ENCODE results near the gene GULP1.

The GULP1 gene

DNA sequence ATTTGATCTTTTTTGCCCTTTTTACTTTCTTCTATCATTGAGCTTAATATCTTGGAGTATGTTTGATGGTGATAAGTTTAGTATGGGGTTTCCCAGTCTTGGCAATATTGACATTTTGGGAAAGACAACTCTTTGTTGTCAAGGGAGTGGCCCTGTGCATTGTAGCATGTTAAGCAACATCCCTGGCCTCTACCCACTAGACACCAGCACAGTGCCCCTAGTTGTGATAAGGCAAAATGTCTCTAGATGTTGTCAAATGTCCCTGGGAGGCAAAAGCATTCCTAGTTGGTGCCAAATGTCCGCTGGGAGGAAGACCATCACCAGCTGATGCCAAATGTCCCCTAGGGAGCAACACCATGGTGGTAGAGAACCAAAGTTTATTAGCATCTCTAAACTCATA is 28.2 kb downstream of the GULP1 start:
- Histone ChIP-seq H3K27ac (ENCODE audit: insufficient read depth, low read length, poor library complexity, severe bottlenecking) (no peak overlapping the region), H3K36me3 (ENCODE audit: control insufficient read depth, insufficient read depth, low read length) (no peaks in the 10 kb centered on the region), H3K9me3 (ENCODE audit: control insufficient read depth, low read length) (no peaks in the 10 kb centered on the region), H3K27me3 (replicated peaks; ENCODE audit: control insufficient read depth, insufficient read depth, low read length, poor library complexity, severe bottlenecking) (no peaks in the 10 kb centered on the region), H3K4me1 (ENCODE audit: control insufficient read depth, insufficient read depth, low read length, poor library complexity, severe bottlenecking) (no peaks in the 10 kb centered on the region), H3K4me3 (ENCODE audit: insufficient read depth, low read depth, low read length, poor library complexity, severe bottlenecking) (no peak overlapping the region)
- DNase-seq, result no peak

DNA sequence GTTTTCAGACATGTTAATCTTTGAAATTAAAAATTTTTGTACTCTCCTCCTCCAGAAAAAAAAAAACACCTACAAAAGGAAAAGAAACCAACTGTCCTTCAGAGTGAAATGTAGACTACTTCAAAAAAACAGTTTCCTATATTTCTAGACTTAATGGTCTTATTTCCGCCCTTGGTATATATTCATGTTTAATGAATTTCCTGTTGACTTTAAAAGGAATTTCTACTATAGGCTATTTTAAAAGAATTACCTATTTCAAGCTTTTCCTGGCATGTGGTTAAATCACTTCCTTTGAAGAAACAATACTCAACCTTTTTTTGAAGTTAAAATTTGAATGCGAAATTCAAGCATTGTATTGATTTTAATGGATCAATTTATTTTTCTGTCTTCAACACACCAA is 29.2 kb downstream of the GULP1 start:
- Histone ChIP-seq H3K4me3 (ENCODE audit: insufficient read depth, low read depth, low read length, poor library complexity, severe bottlenecking) (no peak overlapping the region), H3K36me3 (ENCODE audit: control insufficient read depth, insufficient read depth, low read length) (no peaks in the 10 kb centered on the region), H3K9me3 (ENCODE audit: control insufficient read depth, low read length) (no peaks in the 10 kb centered on the region), H3K4me1 (ENCODE audit: control insufficient read depth, insufficient read depth, low read length, poor library complexity, severe bottlenecking) (no peaks in the 10 kb centered on the region), H3K27ac (ENCODE audit: insufficient read depth, low read length, poor library complexity, severe bottlenecking) (no peak overlapping the region), H3K27me3 (replicated peaks; ENCODE audit: control insufficient read depth, insufficient read depth, low read length, poor library complexity, severe bottlenecking) (no peaks in the 10 kb centered on the region)
- no peak for DNase-seq

DNA sequence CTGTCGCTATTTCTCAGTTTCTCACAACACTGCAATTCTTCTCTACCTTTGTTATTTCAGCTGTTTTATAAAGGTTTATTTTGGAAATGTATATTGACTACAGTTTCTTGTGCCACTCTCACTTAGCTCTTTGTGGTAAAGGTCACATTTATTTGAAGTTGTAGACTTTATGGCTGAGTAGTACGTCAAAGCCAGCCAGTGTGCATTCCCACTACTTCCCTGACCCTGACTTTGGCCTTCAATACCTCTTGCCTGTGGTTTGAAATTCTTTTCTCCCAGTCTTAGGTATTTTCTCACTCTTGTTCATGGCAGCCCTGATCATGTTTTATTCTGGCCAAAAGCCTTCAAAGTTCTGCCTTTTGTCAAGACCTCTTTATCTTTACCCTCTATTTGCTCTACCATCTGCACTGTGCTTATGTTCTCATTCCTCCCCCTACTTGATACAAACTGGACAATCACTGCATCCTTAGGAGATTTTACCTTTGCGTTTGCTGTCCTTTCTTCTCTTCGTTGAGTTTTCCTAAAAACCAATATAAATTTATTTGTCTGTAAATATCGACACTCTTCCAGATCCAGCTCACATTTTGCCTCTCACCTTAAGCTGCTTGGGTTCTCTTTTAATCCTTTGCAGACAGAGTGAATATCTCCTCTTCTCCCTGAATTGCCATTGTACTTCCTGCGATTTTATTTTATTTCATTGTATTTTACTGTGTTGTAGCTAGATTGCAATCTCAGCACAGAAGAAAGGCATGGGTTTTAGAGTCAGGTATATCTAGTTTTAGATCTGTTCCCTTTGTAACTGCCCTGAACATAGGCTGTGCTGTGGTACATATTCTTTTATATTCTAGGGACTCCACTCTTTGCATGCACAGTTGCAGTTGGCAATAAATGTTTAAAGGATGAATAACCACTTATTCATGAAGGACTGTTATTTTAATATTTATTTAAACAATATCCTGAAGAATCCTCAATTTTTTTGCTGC is 31.2 kb downstream of the GULP1 start:
- H3K9me3 ChIP-seq (ENCODE audit: control insufficient read depth, low read length), result no peaks in the 10 kb centered on the region
- H3K4me1 ChIP-seq (ENCODE audit: control insufficient read depth, insufficient read depth, low read length, poor library complexity, severe bottlenecking), result no peaks in the 10 kb centered on the region
- no peak overlapping the region for H3K27ac ChIP-seq (ENCODE audit: insufficient read depth, low read length, poor library complexity, severe bottlenecking)
- no peak overlapping the region for H3K4me3 ChIP-seq (ENCODE audit: insufficient read depth, low read depth, low read length, poor library complexity, severe bottlenecking)
- no peaks in the 10 kb centered on the region for H3K36me3 ChIP-seq (ENCODE audit: control insufficient read depth, insufficient read depth, low read length)
- no peaks in the 10 kb centered on the region for H3K27me3 ChIP-seq (replicated peaks; ENCODE audit: control insufficient read depth, insufficient read depth, low read length, poor library complexity, severe bottlenecking)
- no peak for DNase-seq

DNA sequence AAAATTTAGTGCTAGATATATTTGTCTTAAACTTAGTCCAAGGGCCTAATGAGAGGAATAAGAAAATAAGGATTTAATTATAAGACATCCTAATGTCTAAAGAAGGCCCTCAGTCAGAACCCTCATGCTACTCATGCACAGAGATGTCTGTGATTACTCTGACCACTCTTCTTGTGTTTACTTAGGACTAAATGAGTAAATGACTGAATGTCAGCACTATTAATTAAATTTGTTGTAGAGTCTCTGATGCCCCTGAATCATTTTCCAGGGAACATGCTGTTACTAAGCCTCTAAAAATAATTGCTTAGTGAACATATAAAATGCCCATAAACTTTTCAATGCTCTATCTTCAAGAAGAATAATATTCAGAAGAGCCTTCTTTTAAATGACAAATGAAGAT is 32.4 kb downstream of the GULP1 start:
- Histone ChIP-seq H3K36me3 (ENCODE audit: control insufficient read depth, insufficient read depth, low read length) (no peaks in the 10 kb centered on the region), H3K27ac (ENCODE audit: insufficient read depth, low read length, poor library complexity, severe bottlenecking) (no peak overlapping the region), H3K9me3 (ENCODE audit: control insufficient read depth, low read length) (no peaks in the 10 kb centered on the region), H3K27me3 (replicated peaks; ENCODE audit: control insufficient read depth, insufficient read depth, low read length, poor library complexity, severe bottlenecking) (no peaks in the 10 kb centered on the region), H3K4me3 (ENCODE audit: insufficient read depth, low read depth, low read length, poor library complexity, severe bottlenecking) (no peak overlapping the region), H3K4me1 (ENCODE audit: control insufficient read depth, insufficient read depth, low read length, poor library complexity, severe bottlenecking) (no peaks in the 10 kb centered on the region)
- DNase-seq, result no peak

DNA sequence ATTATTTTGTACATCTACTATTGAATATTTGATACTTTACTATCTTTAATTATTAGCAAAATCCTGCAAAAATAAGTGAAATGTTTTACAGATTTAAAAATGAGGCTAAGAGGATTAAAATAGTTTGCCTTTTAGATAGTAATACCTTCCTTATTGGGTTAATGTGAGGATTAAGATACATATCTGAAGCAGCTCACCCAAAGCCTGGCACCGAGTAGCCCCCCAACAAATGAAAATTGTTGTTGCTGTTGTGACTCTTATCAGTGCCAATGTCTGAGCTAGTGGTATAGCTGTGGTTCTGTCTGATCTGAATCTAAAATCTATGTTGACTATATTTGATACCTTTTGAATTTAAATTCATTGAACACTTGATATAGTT is 34.6 kb downstream of the GULP1 start:
- no peaks in the 10 kb centered on the region for H3K27me3 ChIP-seq (replicated peaks; ENCODE audit: control insufficient read depth, insufficient read depth, low read length, poor library complexity, severe bottlenecking)
- no peak for DNase-seq
- no peaks in the 10 kb centered on the region for H3K36me3 ChIP-seq (ENCODE audit: control insufficient read depth, insufficient read depth, low read length)
- H3K4me1 ChIP-seq (ENCODE audit: control insufficient read depth, insufficient read depth, low read length, poor library complexity, severe bottlenecking), result no peaks in the 10 kb centered on the region
- no peaks in the 10 kb centered on the region for H3K9me3 ChIP-seq (ENCODE audit: control insufficient read depth, low read length)
- H3K4me3 ChIP-seq (ENCODE audit: insufficient read depth, low read depth, low read length, poor library complexity, severe bottlenecking), result no peak overlapping the region
- H3K27ac ChIP-seq (ENCODE audit: insufficient read depth, low read length, poor library complexity, severe bottlenecking), result no peak overlapping the region

DNA sequence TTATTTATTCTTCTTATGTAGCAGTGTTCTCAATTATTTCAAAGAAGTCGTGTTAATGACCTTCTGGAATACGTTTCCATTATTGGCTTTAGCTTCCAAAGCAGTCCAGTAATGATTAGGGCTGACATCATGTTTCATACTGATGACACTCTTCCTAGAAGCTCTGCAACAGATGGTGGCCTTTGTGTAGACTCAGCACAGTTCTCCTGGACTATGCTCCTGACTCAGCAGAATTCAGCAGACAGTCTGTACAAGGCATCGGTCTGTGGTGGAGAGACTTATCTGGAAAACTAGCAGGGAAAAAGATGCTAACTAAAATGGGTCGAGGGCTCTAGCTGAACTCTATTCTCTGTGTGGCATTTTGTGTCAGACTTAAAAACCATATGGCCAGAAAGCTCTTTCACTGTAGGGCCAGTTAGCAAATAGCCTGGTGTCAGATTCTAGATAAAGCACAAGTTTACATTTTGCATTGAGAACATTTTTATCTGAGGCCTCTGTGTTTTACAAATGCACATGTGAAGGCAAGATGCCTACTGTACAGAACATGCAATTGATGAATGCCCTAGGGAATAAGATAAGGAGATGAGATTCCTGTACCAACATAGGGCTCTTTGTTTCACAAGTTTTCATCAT is 35.1 kb downstream of the GULP1 start:
- H3K4me3 ChIP-seq (ENCODE audit: insufficient read depth, low read depth, low read length, poor library complexity, severe bottlenecking), result no peak overlapping the region
- no peaks in the 10 kb centered on the region for H3K27me3 ChIP-seq (replicated peaks; ENCODE audit: control insufficient read depth, insufficient read depth, low read length, poor library complexity, severe bottlenecking)
- no peak overlapping the region for H3K27ac ChIP-seq (ENCODE audit: insufficient read depth, low read length, poor library complexity, severe bottlenecking)
- H3K36me3 ChIP-seq (ENCODE audit: control insufficient read depth, insufficient read depth, low read length), result no peaks in the 10 kb centered on the region
- no peak for DNase-seq
- no peaks in the 10 kb centered on the region for H3K4me1 ChIP-seq (ENCODE audit: control insufficient read depth, insufficient read depth, low read length, poor library complexity, severe bottlenecking)
- no peaks in the 10 kb centered on the region for H3K9me3 ChIP-seq (ENCODE audit: control insufficient read depth, low read length)

DNA sequence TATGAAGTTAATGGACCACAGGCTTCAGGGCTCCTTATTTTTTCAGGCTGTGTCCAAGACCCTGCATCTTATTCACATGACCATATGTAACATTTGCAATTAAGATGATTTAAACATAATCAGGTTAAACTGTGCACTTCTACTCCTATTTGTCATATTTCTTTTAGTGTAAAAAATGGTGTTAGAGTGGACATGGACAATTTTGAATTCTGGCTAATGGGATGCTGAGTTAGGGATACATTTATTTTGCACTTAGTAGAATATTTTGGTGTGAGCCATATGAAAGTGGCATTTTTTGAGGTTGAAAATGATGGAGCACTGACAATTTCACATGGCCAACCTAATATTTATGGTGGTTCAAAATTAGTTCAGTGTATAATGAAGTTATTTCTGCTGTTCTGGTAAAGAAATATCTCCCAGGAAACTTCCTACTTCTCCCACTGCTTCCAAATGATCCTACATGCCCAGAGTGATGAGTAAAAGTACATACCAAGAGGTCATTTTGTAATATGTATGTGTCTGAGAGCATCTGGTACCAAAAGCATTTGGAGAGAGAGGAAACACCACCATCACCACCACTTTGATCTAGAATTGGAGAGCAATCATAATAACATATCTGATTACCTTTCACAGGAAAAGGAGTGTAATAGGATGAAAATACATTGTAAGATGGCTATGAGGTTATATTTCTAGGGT is 36.0 kb downstream of the GULP1 start:
- no peak for DNase-seq
- H3K27ac ChIP-seq (ENCODE audit: insufficient read depth, low read length, poor library complexity, severe bottlenecking), result no peak overlapping the region

DNA sequence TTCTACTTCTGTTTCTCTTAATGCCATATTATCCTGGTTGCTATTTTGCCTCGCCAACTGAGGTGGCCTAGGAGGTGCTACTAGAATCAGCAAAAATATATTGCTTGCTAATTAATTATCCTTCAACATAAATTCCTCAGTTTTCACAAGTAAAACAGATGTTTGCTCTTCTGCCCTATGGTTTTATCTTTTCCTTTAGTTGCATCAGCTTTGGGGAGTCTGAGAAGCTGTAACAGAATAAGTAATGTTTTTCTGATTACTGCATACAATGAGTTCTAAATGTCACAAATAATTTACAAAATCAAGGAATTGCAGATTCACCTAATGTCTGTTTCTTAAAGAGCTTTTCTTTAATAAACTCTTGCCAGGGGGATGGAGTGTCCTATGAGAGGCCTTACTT is 36.7 kb downstream of the GULP1 start:
- Histone ChIP-seq H3K4me1 (ENCODE audit: control insufficient read depth, insufficient read depth, low read length, poor library complexity, severe bottlenecking) (no peaks in the 10 kb centered on the region), H3K4me3 (ENCODE audit: insufficient read depth, low read depth, low read length, poor library complexity, severe bottlenecking) (no peak overlapping the region), H3K9me3 (ENCODE audit: control insufficient read depth, low read length) (no peaks in the 10 kb centered on the region), H3K36me3 (ENCODE audit: control insufficient read depth, insufficient read depth, low read length) (no peaks in the 10 kb centered on the region), H3K27ac (ENCODE audit: insufficient read depth, low read length, poor library complexity, severe bottlenecking) (no peak overlapping the region), H3K27me3 (replicated peaks; ENCODE audit: control insufficient read depth, insufficient read depth, low read length, poor library complexity, severe bottlenecking) (no peaks in the 10 kb centered on the region)
- DNase-seq, result no peak

More for the DNA sequence above, 36.0 kb downstream of the GULP1 start:
- Histone ChIP-seq H3K36me3 (ENCODE audit: control insufficient read depth, insufficient read depth, low read length) (no peaks in the 10 kb centered on the region), H3K4me1 (ENCODE audit: control insufficient read depth, insufficient read depth, low read length, poor library complexity, severe bottlenecking) (no peaks in the 10 kb centered on the region), H3K27me3 (replicated peaks; ENCODE audit: control insufficient read depth, insufficient read depth, low read length, poor library complexity, severe bottlenecking) (no peaks in the 10 kb centered on the region), H3K9me3 (ENCODE audit: control insufficient read depth, low read length) (no peaks in the 10 kb centered on the region), H3K4me3 (ENCODE audit: insufficient read depth, low read depth, low read length, poor library complexity, severe bottlenecking) (no peak overlapping the region)

DNA sequence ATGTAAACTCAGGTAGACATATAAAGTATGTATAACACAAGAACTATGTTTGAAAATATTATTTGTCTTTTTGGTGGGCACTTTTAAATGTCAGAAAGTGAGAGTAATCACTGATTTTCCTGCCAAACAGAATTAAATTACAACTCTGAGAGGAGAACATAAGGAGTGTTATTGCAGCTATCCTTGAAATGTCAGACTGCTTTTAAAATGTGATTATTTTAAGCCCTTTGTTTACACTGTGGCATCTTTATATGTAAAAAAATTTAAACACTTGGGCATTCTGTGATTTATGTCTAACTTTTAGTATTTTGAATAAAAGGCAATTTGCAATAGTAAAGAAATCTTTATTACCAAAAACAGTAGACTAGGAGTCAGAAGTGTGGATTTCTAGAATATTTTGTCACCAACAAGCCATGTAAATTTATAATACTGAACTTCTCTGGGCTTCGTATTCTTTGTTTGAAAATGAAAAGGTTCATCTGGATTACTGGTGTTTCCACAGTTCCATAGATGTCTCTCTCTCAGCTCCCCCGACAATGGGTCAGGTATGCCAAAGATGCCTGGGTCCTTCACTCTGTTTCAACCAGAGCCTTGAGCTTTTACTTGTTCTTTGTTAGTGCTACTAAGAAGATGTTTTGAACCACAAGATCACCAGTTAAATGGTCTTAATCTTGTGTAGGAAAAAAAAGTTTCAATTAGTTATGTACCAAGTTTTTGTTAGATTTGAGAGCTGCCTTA is 38.8 kb downstream of the GULP1 start:
- H3K27ac ChIP-seq (ENCODE audit: insufficient read depth, low read length, poor library complexity, severe bottlenecking), result no peak overlapping the region
- H3K27me3 ChIP-seq (replicated peaks; ENCODE audit: control insufficient read depth, insufficient read depth, low read length, poor library complexity, severe bottlenecking), result no peaks in the 10 kb centered on the region
- no peak for DNase-seq
- H3K36me3 ChIP-seq (ENCODE audit: control insufficient read depth, insufficient read depth, low read length), result no peaks in the 10 kb centered on the region
- H3K9me3 ChIP-seq (ENCODE audit: control insufficient read depth, low read length), result no peaks in the 10 kb centered on the region
- H3K4me3 ChIP-seq (ENCODE audit: insufficient read depth, low read depth, low read length, poor library complexity, severe bottlenecking), result no peak overlapping the region
- no peaks in the 10 kb centered on the region for H3K4me1 ChIP-seq (ENCODE audit: control insufficient read depth, insufficient read depth, low read length, poor library complexity, severe bottlenecking)
